Measurements from ENCODE around the gene MAPK8IP2.
A peak's percentile ranks its signal among the peaks of the same experiment; 100 is the strongest.

DNA sequence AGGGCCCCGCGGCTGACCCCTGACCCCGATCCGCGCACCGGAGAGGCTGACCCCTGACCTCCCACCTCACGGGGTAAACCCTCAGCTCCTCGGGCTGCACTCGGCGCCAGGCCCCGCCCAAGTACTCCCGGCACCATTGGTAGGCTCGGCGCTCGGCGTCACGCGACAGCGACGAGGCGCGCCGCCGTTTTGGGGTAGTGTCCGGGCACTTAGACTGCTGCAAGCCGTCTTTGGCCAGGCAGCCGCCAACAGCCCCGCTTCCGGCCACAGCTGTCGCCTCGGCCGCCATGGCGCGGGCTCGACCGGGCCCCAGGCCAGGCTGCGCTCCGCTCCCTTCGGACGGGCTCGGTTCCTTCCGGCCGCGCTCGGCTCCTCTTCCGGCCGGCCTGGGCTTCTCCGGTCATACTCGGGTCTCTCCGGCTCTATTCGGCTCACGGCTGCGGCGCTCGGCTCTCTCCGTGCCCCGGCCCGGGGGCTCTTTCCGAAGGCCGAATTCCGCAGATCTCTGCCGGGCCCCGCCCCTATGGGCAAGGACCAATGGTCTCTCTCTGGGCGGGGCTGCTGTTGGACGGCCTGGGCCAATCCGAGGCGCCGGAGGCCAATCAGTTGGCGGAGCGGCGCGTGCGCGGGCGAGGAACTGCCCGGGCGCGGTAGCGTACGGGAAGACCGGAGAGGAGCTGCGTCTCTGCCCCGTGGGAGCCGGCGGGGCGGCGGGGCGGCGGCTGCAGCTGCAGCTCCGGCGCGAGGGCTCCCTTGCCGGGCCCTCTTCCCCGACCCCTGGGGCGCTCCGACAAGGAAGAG is 17.9 kb upstream of the MAPK8IP2 start, which contains the start of gene CHKB:
- TF ChIP-seq CTCF (IDR thresholded peaks at IDR 0.05) (no peak), POLR2A (IDR thresholded peaks at IDR 0.05) (peak; percentile 85 to 90)

Measured in adrenal gland (tissue), 5 donors.